NCI-H1694 treated with DMSO at 0.1 percent for 48 hours (cell line): ENCODE data around the gene BCORL1.

ENCODE experiments used
- DNase-seq: peaks from one replicate; lab custom pipeline; 2025; lab: John Stamatoyannopoulos, UW

Gene BCORL1

DNA sequence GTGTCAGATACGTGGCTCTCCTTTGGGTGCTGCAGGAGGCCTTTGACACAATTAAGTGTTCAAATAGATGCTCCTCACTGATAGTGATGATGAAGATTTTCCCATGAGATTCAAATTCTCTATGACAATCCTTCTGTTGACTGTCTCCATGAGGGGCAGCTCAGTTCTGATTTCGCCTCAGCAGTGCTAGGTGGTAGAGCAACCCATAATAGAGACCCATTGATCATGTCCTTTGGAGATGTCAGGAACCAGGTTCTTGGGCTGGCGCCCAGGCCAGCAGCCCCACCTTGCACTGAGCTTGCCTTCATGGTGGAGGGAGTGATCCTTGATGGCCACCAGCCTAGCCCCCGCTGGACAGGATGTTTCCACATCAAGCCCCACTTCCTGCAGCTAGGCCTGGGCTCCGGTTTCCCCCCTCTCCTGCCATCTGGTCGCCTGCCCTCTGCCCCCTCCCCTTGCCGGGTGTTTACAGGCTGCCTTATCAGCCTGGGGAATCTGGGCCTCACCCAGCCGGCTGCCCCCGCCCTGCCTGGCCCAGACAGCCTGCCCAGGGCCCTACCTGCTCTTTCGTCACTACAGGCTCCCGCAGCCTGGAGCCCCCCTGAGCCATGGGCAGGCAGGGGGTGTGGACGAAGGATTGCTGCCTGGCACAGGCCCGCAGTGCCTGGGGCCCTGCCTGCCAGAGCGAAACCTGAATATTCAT is 115.2 kb downstream of the BCORL1 start:
- DNase-seq: no peak

DNA sequence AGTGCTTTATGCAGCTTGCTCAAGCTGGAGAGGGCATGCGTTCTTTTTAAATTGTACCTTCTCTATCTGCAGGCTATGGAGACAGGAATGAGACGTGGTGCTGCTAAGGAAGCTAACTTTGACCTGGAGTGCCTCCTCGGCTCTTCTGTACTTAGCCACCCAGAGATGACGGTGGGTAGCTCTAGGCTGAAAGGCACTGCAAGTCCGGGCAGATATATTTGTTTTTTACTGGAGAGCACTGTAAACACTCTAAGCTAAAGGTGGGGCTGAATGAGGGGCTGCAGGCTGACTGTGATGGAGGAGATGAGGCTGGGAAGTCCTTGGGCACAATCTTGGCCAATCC is 115.7 kb downstream of the BCORL1 start:
- no peak for DNase-seq

DNA sequence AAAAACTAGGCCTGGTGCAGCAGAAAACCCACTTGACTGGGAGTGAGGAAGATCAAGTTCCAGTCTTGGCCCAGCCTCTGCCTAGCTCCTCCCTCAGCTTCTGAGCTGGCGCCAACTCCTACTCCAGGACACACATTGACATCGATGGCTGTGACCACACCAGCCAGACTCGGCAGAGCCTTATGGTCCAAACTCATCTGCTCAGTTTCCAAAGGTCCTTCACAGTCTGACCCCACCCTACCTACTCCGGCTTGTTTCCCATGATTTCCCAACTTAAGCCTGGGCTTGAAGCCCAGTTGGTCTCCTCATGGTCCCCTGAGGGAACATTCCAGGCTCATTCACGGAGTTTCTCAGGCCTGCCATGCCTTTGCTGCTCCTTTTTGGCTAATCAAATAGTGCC is 117.7 kb downstream of the BCORL1 start:
- DNase-seq: no peak

DNA sequence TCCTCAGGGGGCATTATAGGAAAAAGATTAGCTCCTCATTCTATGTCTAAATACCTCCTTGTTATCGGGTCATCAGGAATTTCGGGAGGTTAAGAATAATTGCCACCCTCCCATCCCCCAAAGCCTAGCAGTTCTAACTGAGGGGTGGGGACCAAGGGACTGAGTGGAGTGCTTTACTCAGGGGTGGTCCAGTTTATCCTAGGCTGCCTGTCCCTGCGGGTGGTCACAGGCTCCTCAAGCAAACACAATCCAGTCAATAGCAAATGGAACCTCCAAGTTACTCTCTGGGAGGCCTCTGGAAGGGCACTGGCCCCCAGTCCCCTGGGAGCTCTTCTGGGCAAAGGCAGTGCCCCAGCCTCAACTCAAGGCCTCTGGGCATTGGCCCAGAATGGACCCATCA is 121.2 kb downstream of the BCORL1 start:
- no peak for DNase-seq

DNA sequence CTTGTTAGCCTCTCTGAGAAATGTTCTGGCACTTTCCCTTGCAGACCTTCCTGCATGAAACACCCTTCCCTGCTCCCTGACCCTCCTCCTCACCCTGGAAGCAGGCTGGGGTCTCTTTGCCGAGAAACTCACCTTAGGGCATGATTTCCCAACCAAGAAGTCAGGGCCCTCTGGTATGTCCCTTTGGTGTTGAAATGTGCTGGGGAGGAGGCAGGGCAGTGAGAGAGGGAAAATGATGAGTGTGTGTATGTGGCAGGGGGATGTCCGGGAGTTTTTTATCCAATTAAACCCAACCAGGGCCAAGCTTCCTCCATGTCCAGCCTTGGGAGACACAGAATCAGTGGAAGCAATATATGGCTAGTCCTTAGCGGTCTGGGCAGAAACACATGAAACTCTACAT is 122.8 kb downstream of the BCORL1 start:
- DNase-seq: no peak

DNA sequence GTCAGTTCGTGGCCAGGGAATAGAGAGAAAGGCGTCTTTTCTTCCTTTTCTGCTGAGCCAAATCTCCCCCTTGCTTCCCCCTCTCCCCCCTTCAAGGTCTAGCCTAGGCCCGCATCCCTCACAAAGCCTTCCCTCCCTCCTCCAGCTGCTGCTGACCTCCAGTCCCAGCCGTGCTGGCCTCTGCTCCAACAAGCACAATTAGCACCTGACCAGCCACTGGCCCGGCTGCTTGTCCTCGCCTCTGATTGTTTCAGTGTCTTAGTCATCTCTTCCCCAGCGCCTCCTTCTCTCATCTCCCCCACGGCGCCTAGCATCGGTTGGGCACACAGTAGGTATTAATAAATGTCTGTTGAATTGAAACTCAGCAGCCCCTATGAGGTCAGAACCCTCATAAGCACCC is 123.6 kb downstream of the BCORL1 start:
- no peak for DNase-seq
